HG03064 (cell line): ENCODE results near the gene ACOD1.
"Not testable (repeated sequence)": the region's sequence is repeated elsewhere in the genome, so short reads cannot be mapped to it uniquely, and the experiment has no call there.

ENCODE experiments used
- ATAC-seq: cut with Tn5 transposase; IDR thresholded peaks from one replicate; pipeline ENCODE4 v1.9.1; 2021; ENCODE audit warnings: low read depth; ENCODE audit not compliant: unreplicated experiment

ACOD1 gene

GRCh38 chr13:76948149-76948548 lies at the start of gene ACOD1:
Gene ACOD1, plus strand, starts transcription at chr13:76948511. Its CDS starts 48 bp downstream, at chr13:76948559.
- ATAC-seq: no peak

- not testable (repeated sequence) for ATAC-seq
Observed at GRCh38 chr13:76899066-76899465, 49.2 kb upstream of the ACOD1 start.

GRCh38 chr13:76903544-76904162 lies 44.7 kb upstream of the ACOD1 start:
- peak; percentile 93 for ATAC-seq

- no peak for ATAC-seq
Observed at GRCh38 chr13:76904507-76904906, 43.8 kb upstream of the ACOD1 start.

- ATAC-seq: no peak
Observed at GRCh38 chr13:76912476-76912875, 35.8 kb upstream of the ACOD1 start.

- no peak for ATAC-seq
Observed at GRCh38 chr13:76913898-76914297, 34.4 kb upstream of the ACOD1 start.

- no peak for ATAC-seq
Observed at GRCh38 chr13:76917095-76917494, 31.2 kb upstream of the ACOD1 start.

GRCh38 chr13:76917755-76918481 lies 30.4 kb upstream of the ACOD1 start:
- ATAC-seq: not testable (repeated sequence)

- no peak for ATAC-seq
Observed at GRCh38 chr13:76921516-76921915, 26.8 kb upstream of the ACOD1 start.

GRCh38 chr13:76925115-76925514 lies 23.2 kb upstream of the ACOD1 start:
- no peak for ATAC-seq

GRCh38 chr13:76927955-76928354 lies 20.4 kb upstream of the ACOD1 start:
- ATAC-seq: no peak

- ATAC-seq: no peak
Observed at GRCh38 chr13:76928456-76928855, 19.9 kb upstream of the ACOD1 start.

- no peak for ATAC-seq
Observed at GRCh38 chr13:76929320-76929719, 19.0 kb upstream of the ACOD1 start.

GRCh38 chr13:76929851-76930374 lies 18.4 kb upstream of the ACOD1 start:
- no peak for ATAC-seq

- no peak for ATAC-seq
Observed at GRCh38 chr13:76932076-76932475, 16.2 kb upstream of the ACOD1 start.

- ATAC-seq: no peak
Observed at GRCh38 chr13:76934671-76935070, 13.6 kb upstream of the ACOD1 start.

GRCh38 chr13:76936763-76937162 lies 11.5 kb upstream of the ACOD1 start:
- no peak for ATAC-seq

GRCh38 chr13:76937281-76937820 lies 11.0 kb upstream of the ACOD1 start:
- no peak for ATAC-seq

- ATAC-seq: no peak
Observed at GRCh38 chr13:76939215-76939614, 9.1 kb upstream of the ACOD1 start.

GRCh38 chr13:76942363-76942762 lies 5.9 kb upstream of the ACOD1 start:
- ATAC-seq: no peak

GRCh38 chr13:76943646-76944045 lies 4.7 kb upstream of the ACOD1 start:
- ATAC-seq: no peak

GRCh38 chr13:76944456-76944855 lies 3.9 kb upstream of the ACOD1 start:
- ATAC-seq: no peak
